Testis (tissue), 2 donors: ENCODE results near the gene MBTPS2.

Source experiments
- POLR2A ChIP-seq: fragments of 450-650 bp; IDR thresholded peaks from one replicate; pipeline ENCODE4 v1.6.1; 2017; ENCODE audit warnings: antibody characterized with exemption, mild to moderate bottlenecking, moderate library complexity
- TF ChIP-seq, protein P1 (sequence below), 3 experiments: fragments of 450-650 bp in 2 of 3; fragments of 200-600 bp in 1 of 3; sonication (generic) in 1 of 3; IDR thresholded peaks; one replicate each; pipeline ENCODE4 v1.5.1; 2016 to 2019; ENCODE audit warnings: antibody characterized with exemption in 3 of 3, mild to moderate bottlenecking in 2 of 3, moderate library complexity in 1 of 3

DNA sequence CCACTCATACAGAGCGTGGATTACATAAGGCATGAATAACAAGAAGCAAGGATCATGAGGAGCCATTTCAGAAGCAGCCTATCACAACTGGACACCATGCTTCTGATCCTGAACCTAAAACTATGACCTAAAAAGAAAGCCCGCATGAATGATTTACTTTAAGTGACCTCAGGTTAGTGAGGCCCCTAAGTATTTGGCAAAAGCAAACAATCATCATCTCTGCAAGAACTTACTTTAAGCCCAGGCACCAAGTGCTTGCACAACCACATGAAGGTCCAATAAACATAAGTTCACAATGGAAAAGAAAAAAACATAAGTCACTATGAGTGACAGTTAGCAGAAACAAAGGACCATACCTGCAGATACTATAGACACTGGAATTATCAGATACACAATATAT is 7.9 kb upstream of the MBTPS2 start:
- TF ChIP-seq, protein P1, sequence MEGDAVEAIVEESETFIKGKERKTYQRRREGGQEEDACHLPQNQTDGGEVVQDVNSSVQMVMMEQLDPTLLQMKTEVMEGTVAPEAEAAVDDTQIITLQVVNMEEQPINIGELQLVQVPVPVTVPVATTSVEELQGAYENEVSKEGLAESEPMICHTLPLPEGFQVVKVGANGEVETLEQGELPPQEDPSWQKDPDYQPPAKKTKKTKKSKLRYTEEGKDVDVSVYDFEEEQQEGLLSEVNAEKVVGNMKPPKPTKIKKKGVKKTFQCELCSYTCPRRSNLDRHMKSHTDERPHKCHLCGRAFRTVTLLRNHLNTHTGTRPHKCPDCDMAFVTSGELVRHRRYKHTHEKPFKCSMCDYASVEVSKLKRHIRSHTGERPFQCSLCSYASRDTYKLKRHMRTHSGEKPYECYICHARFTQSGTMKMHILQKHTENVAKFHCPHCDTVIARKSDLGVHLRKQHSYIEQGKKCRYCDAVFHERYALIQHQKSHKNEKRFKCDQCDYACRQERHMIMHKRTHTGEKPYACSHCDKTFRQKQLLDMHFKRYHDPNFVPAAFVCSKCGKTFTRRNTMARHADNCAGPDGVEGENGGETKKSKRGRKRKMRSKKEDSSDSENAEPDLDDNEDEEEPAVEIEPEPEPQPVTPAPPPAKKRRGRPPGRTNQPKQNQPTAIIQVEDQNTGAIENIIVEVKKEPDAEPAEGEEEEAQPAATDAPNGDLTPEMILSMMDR (IDR thresholded peaks at IDR 0.05) = no peak
- no peak for TF ChIP-seq POLR2A
